ENCODE measurements around the gene TSPO2. TPM values are rescaled to one million over a fixed set of nuclear protein-coding genes. Genes with fewer than 3 reads are reported as not detected.
"Not testable (repeated sequence)": the region's sequence is repeated elsewhere in the genome, so short reads cannot be mapped to it uniquely, and the experiment has no call there.

Gene TSPO2
- not detected for total RNA-seq
- long read RNA-seq, result 0 reads

- no peak for ATAC-seq (ENCODE audit: poor library complexity)
- DNase-seq, result no peak
- intact Hi-C loops (cut with DNase I), result no loop called here
These were observed at the start of gene TSPO2 for GRCh38 chr6:41042226-41043055. TSPO2 (plus strand) TSS chr6:41042467; CDS start chr6:41042986, 519 bp downstream.

- ATAC-seq (ENCODE audit: poor library complexity) (no peak), DNase-seq (no peak)
- intact Hi-C loops (cut with DNase I), result no loop called here
These were observed 49.5 kb upstream of the TSPO2 start for GRCh38 chr6:40992746-40993145.

- no peak for DNase-seq
- peak; percentile 53 for ATAC-seq (ENCODE audit: poor library complexity)
- intact Hi-C loops (cut with DNase I), result no loop called here
These were observed 45.6 kb upstream of the TSPO2 start for GRCh38 chr6:40996591-40997233.

- intact Hi-C loops (cut with DNase I), result no loop called here
- DNase-seq (no peak), ATAC-seq (ENCODE audit: poor library complexity) (peak; percentile 45)
These were observed 44.9 kb upstream of the TSPO2 start for GRCh38 chr6:40997234-40997957.

- intact Hi-C loops (cut with DNase I), result no loop called here
- ATAC-seq (ENCODE audit: poor library complexity) (peak; percentile 81), DNase-seq (no peak)
These were observed 43.6 kb upstream of the TSPO2 start for GRCh38 chr6:40998661-40999060.

GRCh38 chr6:40999569-40999968, 42.7 kb upstream of the TSPO2 start:
- intact Hi-C loops (cut with DNase I), result no loop called here
- peak; percentile 65 for ATAC-seq (ENCODE audit: poor library complexity)
- DNase-seq, result peak; percentile 77

GRCh38 chr6:41000248-41000647, 42.0 kb upstream of the TSPO2 start:
- ATAC-seq (ENCODE audit: poor library complexity) (no peak), DNase-seq (no peak)
- intact Hi-C loops (cut with DNase I), result loop anchor here (10.0 kb wide), 1 partner anchor 65 kb away; no protein-coding TSS in a partner anchor

GRCh38 chr6:41002168-41002567, 40.1 kb upstream of the TSPO2 start:
- ATAC-seq (ENCODE audit: poor library complexity), result no peak

GRCh38 chr6:41006217-41006616, 36.0 kb upstream of the TSPO2 start:
- ATAC-seq (ENCODE audit: poor library complexity), result peak; percentile 79
- intact Hi-C loops (cut with DNase I), result loop anchor here (10.0 kb wide), 1 partner anchor 59 kb away; no protein-coding TSS in a partner anchor
- peak; percentile 42 for DNase-seq

More at GRCh38 chr6:41002168-41002567, 40.1 kb upstream of the TSPO2 start:
- DNase-seq, result no peak
- intact Hi-C loops (cut with DNase I), result loop anchor here (10.0 kb wide), 1 partner anchor 63 kb away; no protein-coding TSS in a partner anchor

GRCh38 chr6:41006980-41007379, 35.3 kb upstream of the TSPO2 start:
- DNase-seq; ATAC-seq (ENCODE audit: poor library complexity): not testable (repeated sequence)
- intact Hi-C loops (cut with DNase I), result loop anchor here (10.0 kb wide), 1 partner anchor 58 kb away; no protein-coding TSS in a partner anchor

- intact Hi-C loops (cut with DNase I), result loop anchor here (10.0 kb wide), 1 partner anchor 57 kb away; no protein-coding TSS in a partner anchor
These were observed 34.3 kb upstream of the TSPO2 start for GRCh38 chr6:41008011-41008410.

GRCh38 chr6:41009669-41010068, 32.6 kb upstream of the TSPO2 start:
- no peak for ATAC-seq (ENCODE audit: poor library complexity)
- intact Hi-C loops (cut with DNase I), result loop anchor here (10.0 kb wide), 1 partner anchor 55 kb away; no protein-coding TSS in a partner anchor

More at GRCh38 chr6:41008011-41008410, 34.3 kb upstream of the TSPO2 start:
- ATAC-seq (ENCODE audit: poor library complexity), result no peak
- DNase-seq, result no peak

GRCh38 chr6:41011673-41012072, 30.6 kb upstream of the TSPO2 start:
- no peak for DNase-seq
- no peak for ATAC-seq (ENCODE audit: poor library complexity)
- intact Hi-C loops (cut with DNase I), result no loop called here

More at GRCh38 chr6:41009669-41010068, 32.6 kb upstream of the TSPO2 start:
- no peak for DNase-seq

GRCh38 chr6:41013466-41014153, 28.7 kb upstream of the TSPO2 start:
- no peak for DNase-seq
- intact Hi-C loops (cut with DNase I), result no loop called here

GRCh38 chr6:41014780-41015179, 27.5 kb upstream of the TSPO2 start:
- ATAC-seq (ENCODE audit: poor library complexity), result no peak

More at GRCh38 chr6:41013466-41014153, 28.7 kb upstream of the TSPO2 start:
- ATAC-seq (ENCODE audit: poor library complexity), result no peak

GRCh38 chr6:41015860-41016259, 26.4 kb upstream of the TSPO2 start:
- intact Hi-C loops (cut with DNase I); ATAC-seq (ENCODE audit: poor library complexity); DNase-seq: not testable (repeated sequence)

More at GRCh38 chr6:41014780-41015179, 27.5 kb upstream of the TSPO2 start:
- intact Hi-C loops (cut with DNase I), result no loop called here
- no peak for DNase-seq

- ATAC-seq (ENCODE audit: poor library complexity) (no peak), DNase-seq (no peak)
- intact Hi-C loops (cut with DNase I), result no loop called here
These were observed 24.6 kb upstream of the TSPO2 start for GRCh38 chr6:41017663-41018062.

- intact Hi-C loops (cut with DNase I), result no loop called here
- DNase-seq (no peak), ATAC-seq (ENCODE audit: poor library complexity) (peak; percentile 83)
These were observed 20.4 kb upstream of the TSPO2 start for GRCh38 chr6:41021832-41022231.
